DOHH2 (cell line): ENCODE data around the gene CEP55.

ENCODE experiments used
- EZH2phosphoT487 ChIP-seq: fragments of 200-600 bp; sonication (generic); IDR thresholded peaks from 2 replicates; pipeline ENCODE4 v1.6.1; 2017; ENCODE audit warnings: borderline replicate concordance, mild to moderate bottlenecking, antibody characterized with exemption, low read length, moderate library complexity, mixed read lengths
- TF ChIP-seq, protein P1 (sequence below): fragments of 200-600 bp; sonication (generic); IDR thresholded peaks from one replicate; pipeline ENCODE4 v1.5.1; 2014; ENCODE audit warnings: antibody characterized with exemption, mild to moderate bottlenecking, low read depth, low read length; ENCODE audit not compliant: poor library complexity, severe bottlenecking

- TF ChIP-seq, protein P1, sequence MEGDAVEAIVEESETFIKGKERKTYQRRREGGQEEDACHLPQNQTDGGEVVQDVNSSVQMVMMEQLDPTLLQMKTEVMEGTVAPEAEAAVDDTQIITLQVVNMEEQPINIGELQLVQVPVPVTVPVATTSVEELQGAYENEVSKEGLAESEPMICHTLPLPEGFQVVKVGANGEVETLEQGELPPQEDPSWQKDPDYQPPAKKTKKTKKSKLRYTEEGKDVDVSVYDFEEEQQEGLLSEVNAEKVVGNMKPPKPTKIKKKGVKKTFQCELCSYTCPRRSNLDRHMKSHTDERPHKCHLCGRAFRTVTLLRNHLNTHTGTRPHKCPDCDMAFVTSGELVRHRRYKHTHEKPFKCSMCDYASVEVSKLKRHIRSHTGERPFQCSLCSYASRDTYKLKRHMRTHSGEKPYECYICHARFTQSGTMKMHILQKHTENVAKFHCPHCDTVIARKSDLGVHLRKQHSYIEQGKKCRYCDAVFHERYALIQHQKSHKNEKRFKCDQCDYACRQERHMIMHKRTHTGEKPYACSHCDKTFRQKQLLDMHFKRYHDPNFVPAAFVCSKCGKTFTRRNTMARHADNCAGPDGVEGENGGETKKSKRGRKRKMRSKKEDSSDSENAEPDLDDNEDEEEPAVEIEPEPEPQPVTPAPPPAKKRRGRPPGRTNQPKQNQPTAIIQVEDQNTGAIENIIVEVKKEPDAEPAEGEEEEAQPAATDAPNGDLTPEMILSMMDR = no peak
- no peak for TF ChIP-seq EZH2phosphoT487
These were observed 35.2 kb upstream of the CEP55 start for GRCh38 chr10:93461109-93461806.
